ENCODE data around the gene NCAM2. TPM values are rescaled to one million over a fixed set of nuclear protein-coding genes. Genes with fewer than 3 reads are reported as not detected.

The NCAM2 gene
- total RNA-seq, 4 donors from 2014 or later = 4.2 to 7.5 (median 4.9) TPM

DNA sequence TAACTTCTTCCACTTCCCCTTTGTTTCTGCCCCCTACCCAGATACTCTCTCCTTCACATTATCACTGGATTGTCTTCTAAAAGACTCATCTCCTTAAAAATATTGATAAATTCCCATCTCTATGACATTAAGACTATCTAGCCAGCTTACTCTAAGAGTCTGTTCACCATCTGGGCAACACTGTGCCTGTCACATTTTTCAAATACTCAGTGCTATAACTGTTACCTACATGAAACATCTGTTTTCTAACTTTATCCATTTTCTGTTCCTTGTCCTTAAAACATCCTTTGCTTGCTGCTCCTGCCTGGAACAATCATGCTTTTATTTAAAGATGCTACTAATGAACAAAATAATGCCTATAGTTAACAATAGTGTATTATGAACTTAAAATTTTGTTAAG is 81.4 kb downstream of the NCAM2 start:
- H3K27ac ChIP-seq (replicated peaks in 1 of 4) = no peak overlapping the region
- intact Hi-C loops (cut with DNase I) = no loop called here
- H3K27me3 ChIP-seq = no peaks in the 10 kb centered on the region
- H3K4me1 ChIP-seq = no peaks in the 10 kb centered on the region
- no peaks in the 10 kb centered on the region for H3K9me3 ChIP-seq
- H3K36me3 ChIP-seq = no peaks in the 10 kb centered on the region
- no peak for DNase-seq (ENCODE audit: extremely low spot score)
- TF ChIP-seq POLR2AphosphoS5 (IDR thresholded peaks at IDR 0.05) = no peak
- TF ChIP-seq EP300 (IDR thresholded peaks at IDR 0.05) = no peak
- TF ChIP-seq POLR2A (IDR thresholded peaks at IDR 0.05; ENCODE audit: low read depth) = no peak
- TF ChIP-seq, protein P1, sequence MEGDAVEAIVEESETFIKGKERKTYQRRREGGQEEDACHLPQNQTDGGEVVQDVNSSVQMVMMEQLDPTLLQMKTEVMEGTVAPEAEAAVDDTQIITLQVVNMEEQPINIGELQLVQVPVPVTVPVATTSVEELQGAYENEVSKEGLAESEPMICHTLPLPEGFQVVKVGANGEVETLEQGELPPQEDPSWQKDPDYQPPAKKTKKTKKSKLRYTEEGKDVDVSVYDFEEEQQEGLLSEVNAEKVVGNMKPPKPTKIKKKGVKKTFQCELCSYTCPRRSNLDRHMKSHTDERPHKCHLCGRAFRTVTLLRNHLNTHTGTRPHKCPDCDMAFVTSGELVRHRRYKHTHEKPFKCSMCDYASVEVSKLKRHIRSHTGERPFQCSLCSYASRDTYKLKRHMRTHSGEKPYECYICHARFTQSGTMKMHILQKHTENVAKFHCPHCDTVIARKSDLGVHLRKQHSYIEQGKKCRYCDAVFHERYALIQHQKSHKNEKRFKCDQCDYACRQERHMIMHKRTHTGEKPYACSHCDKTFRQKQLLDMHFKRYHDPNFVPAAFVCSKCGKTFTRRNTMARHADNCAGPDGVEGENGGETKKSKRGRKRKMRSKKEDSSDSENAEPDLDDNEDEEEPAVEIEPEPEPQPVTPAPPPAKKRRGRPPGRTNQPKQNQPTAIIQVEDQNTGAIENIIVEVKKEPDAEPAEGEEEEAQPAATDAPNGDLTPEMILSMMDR (IDR thresholded peaks at IDR 0.05) = no peak
- H3K4me3 ChIP-seq = no peak overlapping the region

DNA sequence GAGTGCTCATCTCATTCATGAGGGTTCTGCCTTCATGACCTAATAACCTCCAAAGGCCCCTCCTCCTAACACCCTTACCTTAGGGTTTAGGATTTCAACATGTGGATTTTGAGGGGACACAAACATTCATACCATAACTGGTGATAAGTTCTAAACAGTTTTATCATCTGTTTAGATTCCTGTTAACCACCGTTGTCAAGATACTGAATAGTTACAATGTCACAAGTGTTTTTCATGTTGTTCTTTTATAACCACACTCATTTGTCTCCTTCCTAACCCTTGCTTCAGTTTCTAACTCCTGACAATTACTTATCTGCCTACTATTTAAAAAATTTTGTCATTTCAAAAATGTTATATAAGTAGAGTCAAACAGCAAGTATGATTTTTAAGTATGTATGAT is 86.0 kb downstream of the NCAM2 start:
- no peak for DNase-seq (ENCODE audit: extremely low spot score)
- Histone ChIP-seq H3K27me3 (no peaks in the 10 kb centered on the region), H3K4me3 (no peak overlapping the region), H3K27ac (replicated peaks in 1 of 4) (no peak overlapping the region), H3K4me1 (no peaks in the 10 kb centered on the region), H3K9me3 (no peaks in the 10 kb centered on the region), H3K36me3 (no peaks in the 10 kb centered on the region)
- intact Hi-C loops (cut with DNase I) = no loop called here
- 22% methylated on average over 1 of the region's 1 CpG for WGBS
- TF ChIP-seq POLR2AphosphoS5 (IDR thresholded peaks at IDR 0.05) (no peak), EP300 (IDR thresholded peaks at IDR 0.05) (no peak), POLR2A (IDR thresholded peaks at IDR 0.05; ENCODE audit: low read depth) (no peak)
- TF ChIP-seq, protein P1 (IDR thresholded peaks at IDR 0.05) = no peak

DNA sequence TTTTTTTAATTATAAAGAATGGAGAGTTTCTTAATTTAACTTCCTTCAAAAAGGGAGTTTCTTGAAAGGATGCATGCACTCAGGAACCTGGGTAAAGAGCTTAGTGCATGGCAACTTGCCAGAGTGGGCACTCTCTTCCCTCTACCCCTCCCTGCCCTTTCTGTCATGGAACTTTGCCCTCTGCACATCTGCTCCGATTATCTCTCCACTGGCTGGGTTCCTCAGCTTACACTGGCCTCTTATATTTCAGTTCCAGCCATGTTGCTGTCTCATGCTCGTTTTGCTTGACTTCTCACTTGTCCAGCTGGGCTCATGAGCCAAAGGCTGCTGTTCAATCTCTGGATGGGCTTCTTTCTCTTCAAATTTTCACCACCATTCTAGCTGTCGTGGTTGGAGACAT is 87.0 kb downstream of the NCAM2 start:
- Histone ChIP-seq H3K4me3 (no peak overlapping the region), H3K4me1 (no peaks in the 10 kb centered on the region), H3K27me3 (no peaks in the 10 kb centered on the region), H3K36me3 (no peaks in the 10 kb centered on the region), H3K9me3 (no peaks in the 10 kb centered on the region), H3K27ac (replicated peaks in 1 of 4) (no peak overlapping the region)
- intact Hi-C loops (cut with DNase I) = no loop called here
- 61% methylated on average over 3 of the region's 3 CpGs for WGBS
- no peak for DNase-seq (ENCODE audit: extremely low spot score)
- TF ChIP-seq POLR2A (IDR thresholded peaks at IDR 0.05; ENCODE audit: low read depth) = no peak
- no peak for TF ChIP-seq EP300 (IDR thresholded peaks at IDR 0.05)
- TF ChIP-seq, protein P1 (IDR thresholded peaks at IDR 0.05) = no peak
- no peak for TF ChIP-seq POLR2AphosphoS5 (IDR thresholded peaks at IDR 0.05)

DNA sequence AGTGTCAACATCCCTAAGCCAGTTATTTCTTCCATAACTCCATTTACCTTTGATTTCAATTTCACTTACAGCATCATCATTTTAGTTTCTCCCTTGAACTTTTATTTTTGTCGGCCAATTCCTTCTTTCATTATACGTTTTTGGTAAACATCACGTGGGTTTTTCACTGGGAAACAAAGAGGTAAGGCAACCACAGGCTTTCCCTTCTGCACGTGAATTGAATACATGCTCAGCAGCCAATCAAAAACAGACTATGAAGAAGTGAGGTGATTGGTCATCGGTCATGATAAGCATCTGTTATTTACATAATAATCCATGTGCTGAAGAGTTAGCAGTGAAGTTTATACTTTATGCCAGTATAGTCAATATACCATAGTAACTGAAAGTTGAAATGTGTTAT is 98.7 kb downstream of the NCAM2 start:
- TF ChIP-seq, protein P1 (IDR thresholded peaks at IDR 0.05) = no peak
- no peak for TF ChIP-seq POLR2A (IDR thresholded peaks at IDR 0.05; ENCODE audit: low read depth)
- no peak for TF ChIP-seq EP300 (IDR thresholded peaks at IDR 0.05)
- TF ChIP-seq POLR2AphosphoS5 (IDR thresholded peaks at IDR 0.05) = no peak
- Histone ChIP-seq H3K27me3 (no peaks in the 10 kb centered on the region), H3K36me3 (no peaks in the 10 kb centered on the region), H3K9me3 (no peaks in the 10 kb centered on the region), H3K4me1 (no peaks in the 10 kb centered on the region), H3K27ac (replicated peaks in 1 of 4) (no peak overlapping the region), H3K4me3 (no peak overlapping the region)
- intact Hi-C loops (cut with DNase I) = no loop called here
- no peak for DNase-seq (ENCODE audit: extremely low spot score)
- WGBS = 77% methylated on average over 5 of the region's 5 CpGs

DNA sequence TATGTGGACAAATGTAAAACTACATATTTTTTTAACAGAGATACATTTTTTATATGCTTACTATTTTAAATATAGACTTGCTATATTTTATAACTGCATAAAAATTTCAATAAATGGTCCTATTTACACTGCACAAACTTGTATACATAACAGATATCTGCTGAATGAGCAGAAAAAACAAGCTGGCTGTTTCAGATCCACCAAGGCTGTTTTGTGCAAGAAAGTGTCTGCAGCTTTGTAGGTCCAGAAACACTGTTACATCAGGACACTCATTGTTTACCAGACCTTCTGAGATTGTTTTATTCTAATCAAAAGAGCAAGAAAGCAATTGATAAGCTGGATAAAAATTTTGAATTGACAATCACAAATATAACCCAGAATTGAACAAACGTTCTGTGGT is 99.3 kb downstream of the NCAM2 start:
- no peak for DNase-seq (ENCODE audit: extremely low spot score)
- WGBS = 76% methylated on average over 1 of the region's 1 CpG
- TF ChIP-seq POLR2A (IDR thresholded peaks at IDR 0.05; ENCODE audit: low read depth) (no peak), EP300 (IDR thresholded peaks at IDR 0.05) (no peak), POLR2AphosphoS5 (IDR thresholded peaks at IDR 0.05) (no peak)
- TF ChIP-seq, protein P1 (IDR thresholded peaks at IDR 0.05) = no peak
- no peak overlapping the region for H3K4me3 ChIP-seq
- no peaks in the 10 kb centered on the region for H3K9me3 ChIP-seq
- no peaks in the 10 kb centered on the region for H3K36me3 ChIP-seq
- no peak overlapping the region for H3K27ac ChIP-seq (replicated peaks in 1 of 4)
- H3K27me3 ChIP-seq = no peaks in the 10 kb centered on the region
- intact Hi-C loops (cut with DNase I) = no loop called here
- no peaks in the 10 kb centered on the region for H3K4me1 ChIP-seq

Measured in esophagus muscularis mucosa (tissue), 4 donors.